Right lobe of liver (tissue), 6 donors: ENCODE measurements around the gene SMARCB1. TPM values are rescaled to one million over a fixed set of nuclear protein-coding genes. Genes with fewer than 3 reads are reported as not detected.

Experiments used
- ATAC-seq, 4 donors: fragments of 200-7000 bp; cut with Tn5 transposase; one replicate each; pipeline ENCODE4 v1.9.1; 2020; ENCODE audit warnings: mild to moderate bottlenecking in 4 of 4, moderate library complexity in 4 of 4
- DNase-seq, 3 donors: peaks; one replicate each; pipeline ENCODE4 v3.0.0-alpha.2; 2020
- H3K27ac ChIP-seq, 3 donors: fragments of 200-600 bp; one replicate each; pipeline ENCODE4 v1.8.0; 2022
- H3K27me3 ChIP-seq, 2 donors: fragments of 200-600 bp; one replicate each; pipeline ENCODE4 v1.8.0; 2022
- H3K36me3 ChIP-seq, 4 donors: fragments of 200-600 bp; sonication (generic) in 1 of 4; one replicate each; pipeline versions ENCODE4 v1.5.1 to v1.8.0; 2017 to 2022; ENCODE audit warnings: control low read depth in 1 of 4
- H3K4me1 ChIP-seq, 4 donors: fragments of 200-600 bp; sonication (generic) in 1 of 4; one replicate each; pipeline versions ENCODE4 v1.5.1 to v1.8.0; 2017 to 2022; ENCODE audit warnings: control low read depth in 1 of 4
- H3K4me3 ChIP-seq, 3 donors: fragments of 200-600 bp; one replicate each; pipeline ENCODE4 v1.8.0; 2022
- H3K9me3 ChIP-seq, 4 donors: fragments of 200-600 bp; sonication (generic) in 1 of 4; one replicate each; pipeline versions ENCODE4 v1.5.1 to v1.8.0; 2017 to 2022; ENCODE audit warnings: control low read depth in 1 of 4
- CTCF ChIP-seq, 4 donors: fragments of 200-600 bp in 3 of 4; fragments of 450-650 bp in 1 of 4; IDR thresholded peaks; one replicate each; pipeline versions ENCODE4 v1.5.1 to v1.8.0; 2016 to 2022; ENCODE audit warnings: antibody characterized with exemption in 4 of 4, mild to moderate bottlenecking in 2 of 4
- POLR2A ChIP-seq: fragments of 450-650 bp; IDR thresholded peaks from one replicate; pipeline ENCODE4 v1.6.1; 2017; ENCODE audit warnings: antibody characterized with exemption, mild to moderate bottlenecking
- WGBS: methylation state at CpG from one replicate; pipeline ENCODE4 v1.1.6; 2018; ENCODE audit warnings: low coverage, low lambda C conversion rate; ENCODE audit not compliant: insufficient coverage; ENCODE audit errors: missing lambda C conversion rate; 5-methylcytosine and 5-hydroxymethylcytosine counted together
- intact Hi-C, 2 donors: fragments of 100-400 bp; cut with DNase I; formaldehyde crosslinking; loops; one replicate each; pipeline versions ENCODE4 v1.11.2 to v1.14.1; 2022
- total RNA-seq, 6 experiments: library from RNA; depleted of rRNA in 2 of 6; stranded (reverse); fragments of >200 nt in 2 of 6; fragmentation: NEBNext Ultra II Directional in 3 of 6; extraction: Animal tissue kit (Norgen Biotek cat#: 25700) in 3 of 6; gene quantifications; one replicate each; pipeline versions ENCODE4 v1.1.0 to v1.2.4, GENCODE V29; 2016 to 2023
- donor health status: DM: no; HTN: yes; CAD: no.
- donor health status: DM: no; HTN: no; CAD: no.
- donor health status: DM: no; HTN: no; CAD: no.
- donor health status: DM: no; HTN: yes; CAD: no.
- donor health status: DM: no; HTN: yes; CAD: no.

Gene SMARCB1
- total RNA-seq, 6 experiments from 2014 or later: 19.9 to 70.2 (median 25.3) TPM

- intact Hi-C loops: loop anchor here (5.0 kb wide), 2 partner anchors 69 to 79 kb away; partner anchors contain the start of gene CHCHD10 (in 1 of the 2)
- no peak overlapping the region for H3K27ac ChIP-seq
- H3K4me1 ChIP-seq: peaks cover 0 to 11% (median 0%) of the 10 kb centered on the region in 4 donors
- no peak for ATAC-seq
- DNase-seq: no peak
- no peak overlapping the region for H3K4me3 ChIP-seq
- WGBS: 79% methylated on average over 2 of the region's 7 CpGs
- no peak for TF ChIP-seq CTCF (IDR thresholded peaks at IDR 0.05)
- TF ChIP-seq POLR2A: no peak
- H3K36me3 ChIP-seq: no peaks in the 10 kb centered on the region
- H3K27me3 ChIP-seq: no peaks in the 10 kb centered on the region
- no peaks in the 10 kb centered on the region for H3K9me3 ChIP-seq
Observed at GRCh38 chr22:23846081-23846469, 59.3 kb downstream of the SMARCB1 start.

GRCh38 chr22:23847310-23847920 lies 60.6 kb downstream of the SMARCB1 start:
- intact Hi-C loops: loop anchor here (5.0 kb wide), 2 partner anchors 70 to 80 kb away; partner anchors contain the start of gene CHCHD10 (in 1 of the 2)
- H3K9me3 ChIP-seq: no peaks in the 10 kb centered on the region
- DNase-seq: no peak
- H3K27me3 ChIP-seq: no peaks in the 10 kb centered on the region
- ATAC-seq: no peak
- TF ChIP-seq POLR2A (no peak), CTCF (IDR thresholded peaks at IDR 0.05) (no peak)
- H3K4me1 ChIP-seq: peaks cover 0 to 11% (median 0%) of the 10 kb centered on the region in 4 donors
- no peak overlapping the region for H3K27ac ChIP-seq
- H3K4me3 ChIP-seq: no peak overlapping the region
- 85% methylated on average over 13 of the region's 18 CpGs for WGBS
- no peaks in the 10 kb centered on the region for H3K36me3 ChIP-seq

GRCh38 chr22:23847991-23848864 lies 61.5 kb downstream of the SMARCB1 start:
- Histone ChIP-seq H3K27ac (no peak overlapping the region), H3K36me3 (no peaks in the 10 kb centered on the region), H3K4me1 (peaks cover 0 to 11% (median 0%) of the 10 kb centered on the region in 4 donors), H3K4me3 (no peak overlapping the region), H3K9me3 (no peaks in the 10 kb centered on the region), H3K27me3 (no peaks in the 10 kb centered on the region)
- TF ChIP-seq CTCF (IDR thresholded peaks at IDR 0.05) (no peak), POLR2A (no peak)
- intact Hi-C loops: loop anchor here (5.0 kb wide), 2 partner anchors 71 to 81 kb away; partner anchors contain the start of gene CHCHD10 (in 1 of the 2)
- DNase-seq (no peak), ATAC-seq (no peak)
- WGBS: 71% methylated on average over 13 of the region's 24 CpGs

GRCh38 chr22:23849009-23850006 lies 62.5 kb downstream of the SMARCB1 start:
- peak; percentile 84 to 86 (median 85) for DNase-seq
- WGBS: 4% methylated on average over 20 of the region's 62 CpGs
- Histone ChIP-seq H3K27me3 (no peaks in the 10 kb centered on the region), H3K9me3 (no peaks in the 10 kb centered on the region), H3K4me3 (peak overlapping the region; percentile 29 to 41 (median 32)), H3K4me1 (peaks cover 0 to 11% (median 0%) of the 10 kb centered on the region in 4 donors), H3K36me3 (no peaks in the 10 kb centered on the region), H3K27ac (no peak overlapping the region)
- no peak for TF ChIP-seq POLR2A
- TF ChIP-seq CTCF (IDR thresholded peaks at IDR 0.05): peak in 3 of 4 donors; percentile 98 to 99 (median 98)
- ATAC-seq: peak; percentile 86 to 95 (median 91)
- intact Hi-C loops: loop anchor here (5.0 kb wide), 2 partner anchors 72 to 82 kb away; partner anchors contain the start of gene CHCHD10 (in 1 of the 2)
